Heart right ventricle (tissue), 16 donors: Measurements from ENCODE around the gene TBC1D3B. TPM values are rescaled to one million over a fixed set of nuclear protein-coding genes. Genes with fewer than 3 reads are reported as not detected.
"Not testable (repeated sequence)": the region's sequence is repeated elsewhere in the genome, so short reads cannot be mapped to it uniquely, and the experiment has no call there.

Experiments used
- ATAC-seq, 8 donors: fragments of 200-7000 bp; cut with Tn5 transposase; one replicate each; pipeline ENCODE4 v1.9.1; 2020; ENCODE audit warnings: mild to moderate bottlenecking in 8 of 8, moderate library complexity in 8 of 8, moderate number of reproducible peaks in 1 of 8
- DNase-seq, 2 donors: peaks; one replicate each; pipeline ENCODE4 v3.0.0-alpha.2; 2020
- H3K27ac ChIP-seq, 10 donors: fragments of 200-600 bp; sonication (generic) in 2 of 10; one replicate each; pipeline versions ENCODE4 v1.5.0 to v1.8.0; 2020 to 2022; ENCODE audit warnings: mild to moderate bottlenecking in 3 of 10
- H3K27me3 ChIP-seq, 7 donors: fragments of 200-600 bp; one replicate each; pipeline ENCODE4 v1.8.0; 2021 to 2022; ENCODE audit warnings: mild to moderate bottlenecking in 2 of 7
- H3K36me3 ChIP-seq, 9 donors: fragments of 200-600 bp; sonication (generic) in 1 of 9; one replicate each; pipeline versions ENCODE4 v1.5.0 to v1.8.0; 2020 to 2022; ENCODE audit warnings: mild to moderate bottlenecking in 2 of 9
- H3K4me1 ChIP-seq, 9 donors: fragments of 200-600 bp; sonication (generic) in 1 of 9; one replicate each; pipeline versions ENCODE4 v1.5.0 to v1.8.0; 2020 to 2022; ENCODE audit warnings: mild to moderate bottlenecking in 4 of 9
- H3K4me3 ChIP-seq, 10 donors: fragments of 200-600 bp; sonication (generic) in 2 of 10; one replicate each; pipeline versions ENCODE4 v1.5.0 to v1.8.0; 2020 to 2022; ENCODE audit warnings: mild to moderate bottlenecking in 7 of 10, moderate library complexity in 2 of 10
- H3K9me3 ChIP-seq, 11 donors: fragments of 200-600 bp in 10 of 11; sonication (generic) in 2 of 11; one replicate each; pipeline versions ENCODE4 v1.5.0 to v1.8.0; 2013 to 2022; ENCODE audit warnings: mild to moderate bottlenecking in 2 of 11, control low read depth in 1 of 11, moderate library complexity in 1 of 11
- WGBS, 2 donors: extraction: QIAGEN DNeasy Blood & Tissue Kit; methylation state at CpG; one replicate each; pipeline ENCODE4 v1.1.7; 2013; ENCODE audit warnings: inconsistent platforms in 1 of 2; 5-methylcytosine and 5-hydroxymethylcytosine counted together
- intact Hi-C, 10 donors: fragments of 100-400 bp; cut with DNase I; formaldehyde crosslinking; loops; one replicate each; pipeline versions ENCODE4 v1.11.1 to v1.14.2; 2022
- polyA plus RNA-seq, 2 donors: library from polyadenylated mRNA; stranded (reverse); fragments of 200-250 nt; gene quantifications; one replicate each; pipeline ENCODE4 v1.2.3, GENCODE V29; 2013
- total RNA-seq, 10 donors: library from RNA; stranded (reverse); fragmentation: NEBNext Ultra II Directional in 3 of 10; extraction: Animal tissue kit (Norgen Biotek cat#: 25700) in 3 of 10; gene quantifications; one replicate each; pipeline versions ENCODE4 v1.2.1 to v1.2.4, GENCODE V29; 2021 to 2023
- TF ChIP-seq, protein P1 (sequence below), 9 donors: fragments of 200-600 bp; sonication (generic) in 2 of 9; IDR thresholded peaks; one replicate each; pipeline versions ENCODE4 v1.5.0 to v1.8.0; 2021 to 2022; ENCODE audit warnings: antibody characterized with exemption in 9 of 9, mild to moderate bottlenecking in 5 of 9, moderate library complexity in 1 of 9
- donor health status: Arrhythmogenic right ventricular cardiomyopathy.
- donor health status: ischemic (EF 13 %, LVEDD 7.1; RV severe dilation, severe dysfunction).
- donor health status: healthy with polysubstance abuse.
- donor health status: DM: no; HTN: yes; CAD: no.
- donor health status: DM: no; HTN: no; CAD: no.
- donor health status: ischemic (EF 25% LVEDD 6.9; RV normal size, moderate dysfunction).
- donor health status: ischemic (EF 25% LVEDD 5.7; RV mildly dilated, moderate dysfunction).
- donor health status: healthy.
- donor health status: DM: yes; HTN: yes; CAD: no.
- donor health status: Ischemic cardiomyopathy.
- donor health status: ischemic (EF 35%, LVEDD 5.7; RV mildly dilated, moderate dysfunction).
- donor health status: nonischemic (EF 11% LVEDD 7.7; RV severe dilation, severe dysfunction).
- donor health status: DM: yes; HTN: yes; CAD: no.
- donor health status: PGD.
- donor health status: ischemic (EF 29% LVEDD 5.4; RV normal size, mild dysfunction).
- donor health status: nonischemic (EF 23%, LVEDD 6.1; RV moderate dilation, normal function).

TBC1D3B gene
- total and polyA plus RNA-seq, 12 donors, result 0.42 to 5.9 (median 1.7) TPM

GRCh38 chr17:36196131-36196486 is 19.7 kb upstream of the TBC1D3B start:
- H3K9me3 ChIP-seq, result no peaks in the 10 kb centered on the region
- WGBS, 2 donors, result 73 to 78% methylated on average over 3 of the region's 3 CpGs
- intact Hi-C loops, result no loop called here
- TF ChIP-seq, protein P1, sequence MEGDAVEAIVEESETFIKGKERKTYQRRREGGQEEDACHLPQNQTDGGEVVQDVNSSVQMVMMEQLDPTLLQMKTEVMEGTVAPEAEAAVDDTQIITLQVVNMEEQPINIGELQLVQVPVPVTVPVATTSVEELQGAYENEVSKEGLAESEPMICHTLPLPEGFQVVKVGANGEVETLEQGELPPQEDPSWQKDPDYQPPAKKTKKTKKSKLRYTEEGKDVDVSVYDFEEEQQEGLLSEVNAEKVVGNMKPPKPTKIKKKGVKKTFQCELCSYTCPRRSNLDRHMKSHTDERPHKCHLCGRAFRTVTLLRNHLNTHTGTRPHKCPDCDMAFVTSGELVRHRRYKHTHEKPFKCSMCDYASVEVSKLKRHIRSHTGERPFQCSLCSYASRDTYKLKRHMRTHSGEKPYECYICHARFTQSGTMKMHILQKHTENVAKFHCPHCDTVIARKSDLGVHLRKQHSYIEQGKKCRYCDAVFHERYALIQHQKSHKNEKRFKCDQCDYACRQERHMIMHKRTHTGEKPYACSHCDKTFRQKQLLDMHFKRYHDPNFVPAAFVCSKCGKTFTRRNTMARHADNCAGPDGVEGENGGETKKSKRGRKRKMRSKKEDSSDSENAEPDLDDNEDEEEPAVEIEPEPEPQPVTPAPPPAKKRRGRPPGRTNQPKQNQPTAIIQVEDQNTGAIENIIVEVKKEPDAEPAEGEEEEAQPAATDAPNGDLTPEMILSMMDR (IDR thresholded peaks at IDR 0.05), result no peak
- H3K4me1 ChIP-seq, result peaks cover 0 to 37% (median 0%) of the 10 kb centered on the region in 9 donors
- no peaks in the 10 kb centered on the region for H3K36me3 ChIP-seq
- H3K27ac ChIP-seq, result peak overlapping the region in 1 of 10 donors; percentile 24
- DNase-seq (no peak), ATAC-seq (no peak)
- peaks cover 0 to 13% (median 0%) of the 10 kb centered on the region in 7 donors for H3K27me3 ChIP-seq
- no peak overlapping the region for H3K4me3 ChIP-seq

- H3K27me3 ChIP-seq, result peaks cover 0 to 13% (median 0%) of the 10 kb centered on the region in 7 donors
- H3K4me1 ChIP-seq, result peaks cover 0 to 38% (median 0%) of the 10 kb centered on the region in 9 donors
- no peaks in the 10 kb centered on the region for H3K36me3 ChIP-seq
- WGBS, 2 donors, result 69 to 74% methylated on average over 10 of the region's 10 CpGs
- ATAC-seq (peak in 1 of 8 donors; percentile 41), DNase-seq (no peak)
- intact Hi-C loops, result no loop called here
- TF ChIP-seq, protein P1 (IDR thresholded peaks at IDR 0.05), result no peak
- no peaks in the 10 kb centered on the region for H3K9me3 ChIP-seq
- H3K4me3 ChIP-seq, result no peak overlapping the region
- H3K27ac ChIP-seq, result no peak overlapping the region
These were observed 19.1 kb upstream of the TBC1D3B start for GRCh38 chr17:36195434-36196130.

GRCh38 chr17:36194832-36195433 is 18.5 kb upstream of the TBC1D3B start:
- H3K9me3 ChIP-seq, H3K36me3 ChIP-seq, H3K27ac ChIP-seq, H3K4me3 ChIP-seq, intact Hi-C loops, ATAC-seq, DNase-seq: not testable (repeated sequence)
- 83 to 87% methylated on average over 10 of the region's 10 CpGs for WGBS, 2 donors
- Histone ChIP-seq H3K27me3 (peaks cover 0 to 13% (median 0%) of the 10 kb centered on the region in 7 donors), H3K4me1 (peaks cover 0 to 43% (median 0%) of the 10 kb centered on the region in 9 donors)

DNA sequence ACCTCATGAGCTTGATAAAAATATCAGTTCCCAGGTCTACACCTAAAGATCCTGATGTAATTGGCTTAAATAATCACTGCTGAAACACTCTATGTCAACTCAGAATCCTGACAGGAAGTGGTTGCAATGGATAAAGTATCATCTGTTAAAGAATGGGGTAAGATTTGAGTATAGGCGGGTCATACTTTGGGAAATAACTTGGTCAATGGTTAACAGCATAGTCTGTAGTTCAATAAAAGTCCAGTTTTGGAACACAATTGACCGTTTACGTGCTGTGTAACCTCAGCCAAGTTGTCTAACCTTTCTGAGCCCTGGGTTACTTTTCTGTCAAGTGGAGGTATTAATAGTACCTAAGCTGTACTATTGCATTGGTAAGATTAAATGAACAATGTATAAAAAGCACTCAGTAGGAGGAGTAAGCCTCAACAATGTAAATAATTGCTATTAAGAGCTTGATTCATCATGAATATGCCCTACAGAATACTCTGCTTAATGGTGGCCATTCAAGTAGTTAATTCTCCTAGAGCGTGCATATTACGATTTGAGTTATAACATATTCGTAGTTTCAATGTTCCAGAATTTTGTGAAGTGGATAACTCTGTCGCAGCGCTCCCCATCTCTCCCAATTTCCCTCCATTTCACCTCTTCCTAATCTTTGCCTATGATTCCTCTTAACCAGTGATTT is 17.9 kb upstream of the TBC1D3B start:
- H3K9me3 ChIP-seq, H3K36me3 ChIP-seq, DNase-seq, H3K27ac ChIP-seq, intact Hi-C loops, H3K4me3 ChIP-seq, ATAC-seq: not testable (repeated sequence)
- WGBS, 2 donors, result 86 to 98% methylated on average over 5 of the region's 8 CpGs
- H3K27me3 ChIP-seq, result peaks cover 0 to 13% (median 0%) of the 10 kb centered on the region in 7 donors
- H3K4me1 ChIP-seq, result peaks cover 0 to 40% (median 0%) of the 10 kb centered on the region in 9 donors

- DNase-seq, result no peak
- no peaks in the 10 kb centered on the region for H3K9me3 ChIP-seq
- intact Hi-C loops, result no loop called here
- no peak for ATAC-seq
- no peak overlapping the region for H3K4me3 ChIP-seq
- H3K27me3 ChIP-seq, result peaks cover 0 to 13% (median 0%) of the 10 kb centered on the region in 7 donors
- no peak overlapping the region for H3K27ac ChIP-seq
- WGBS, 2 donors, result 45 to 51% methylated on average over 1 of the region's 1 CpG
- TF ChIP-seq, protein P1 (IDR thresholded peaks at IDR 0.05), result no peak
- peaks cover 0 to 39% (median 0%) of the 10 kb centered on the region in 9 donors for H3K4me1 ChIP-seq
- no peaks in the 10 kb centered on the region for H3K36me3 ChIP-seq
These were observed 16.9 kb upstream of the TBC1D3B start for GRCh38 chr17:36193216-36193775.

- H3K9me3 ChIP-seq, DNase-seq, ATAC-seq, intact Hi-C loops, H3K4me3 ChIP-seq, H3K36me3 ChIP-seq, H3K27ac ChIP-seq: not testable (repeated sequence)
- H3K27me3 ChIP-seq, result peaks cover 0 to 26% (median 0%) of the 10 kb centered on the region in 7 donors
- H3K4me1 ChIP-seq, result peaks cover 0 to 37% (median 0%) of the 10 kb centered on the region in 9 donors
- WGBS, 2 donors, result 79 to 83% methylated on average over 9 of the region's 9 CpGs
These were observed 14.3 kb upstream of the TBC1D3B start for GRCh38 chr17:36190549-36191330.

DNA sequence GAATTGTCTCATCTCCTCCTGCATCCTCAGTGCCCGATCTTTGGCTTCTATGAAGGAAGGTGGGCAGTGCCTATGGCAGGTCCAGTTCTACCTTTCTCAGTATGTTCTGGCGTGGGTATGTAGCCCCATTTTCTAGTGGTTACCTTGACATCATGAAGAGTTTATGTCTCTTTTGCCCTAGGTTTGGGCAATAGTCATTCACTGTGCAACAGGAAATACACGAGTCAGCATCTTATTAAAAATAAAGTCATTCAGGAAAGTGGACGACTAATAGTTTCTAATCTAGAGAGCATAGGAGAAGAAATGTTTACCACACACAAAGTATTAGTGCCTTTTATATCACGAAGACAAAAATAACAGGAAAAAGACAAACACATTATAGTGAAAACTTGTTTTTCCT is 13.6 kb upstream of the TBC1D3B start:
- not testable (repeated sequence) for ATAC-seq, DNase-seq, H3K4me3 ChIP-seq, H3K9me3 ChIP-seq, H3K27ac ChIP-seq, H3K36me3 ChIP-seq
- 55 to 71% methylated on average over 5 of the region's 5 CpGs for WGBS, 2 donors
- intact Hi-C loops, result loop anchor here in 2 of 10 donors (10.0 kb wide), 1 partner anchor 75 kb away; no protein-coding TSS in a partner anchor
- peaks cover 0 to 37% (median 0%) of the 10 kb centered on the region in 9 donors for H3K4me1 ChIP-seq
- H3K27me3 ChIP-seq, result peaks cover 0 to 20% (median 0%) of the 10 kb centered on the region in 7 donors
